HepG2 (cell line): ENCODE results near the gene NPBWR2. TPM values are rescaled to one million over a fixed set of nuclear protein-coding genes. Genes with fewer than 3 reads are reported as not detected.

Source experiments
- FOSL1 ChIP-seq: sonication (generic); formaldehyde crosslinking; IDR thresholded peaks from 2 replicates; pipeline ENCODE4 v1.9.0; 2021; ENCODE audit warnings: missing genetic modification reagents, borderline replicate concordance
- KAT8 ChIP-seq: IDR thresholded peaks from 2 replicates; pipeline ENCODE4 v1.6.1; 2016; ENCODE audit warnings: missing genetic modification reagents, missing compliant biosample characterization
- MXI1 ChIP-seq: IDR thresholded peaks from 3 replicates; pipeline ENCODE4 v1.6.1; 2012; ENCODE audit warnings: low read depth, low read length, inconsistent platforms, borderline replicate concordance
- NFE2L1 ChIP-seq: sonication (generic); formaldehyde crosslinking; IDR thresholded peaks from 2 replicates; pipeline ENCODE4 v1.4.0; 2020; ENCODE audit warnings: missing genetic modification reagents, mild to moderate bottlenecking, borderline replicate concordance
- PHF8 ChIP-seq: sonication (generic); formaldehyde crosslinking; IDR thresholded peaks from 2 replicates; pipeline ENCODE4 v1.5.0; 2020; ENCODE audit warnings: missing genetic modification reagents
- PITX1 ChIP-seq: sonication (generic); formaldehyde crosslinking; IDR thresholded peaks from 2 replicates; pipeline ENCODE4 v1.5.1; 2020; ENCODE audit warnings: mild to moderate bottlenecking, missing genetic modification reagents
- RBAK ChIP-seq: sonication (generic); formaldehyde crosslinking; IDR thresholded peaks from 2 replicates; pipeline ENCODE4 v1.5.1; 2020; ENCODE audit warnings: mild to moderate bottlenecking, missing genetic modification reagents
- SMAD9 ChIP-seq: sonication (generic); formaldehyde crosslinking; IDR thresholded peaks from 2 replicates; pipeline ENCODE4 v1.5.1; 2020; ENCODE audit warnings: mild to moderate bottlenecking, missing genetic modification reagents
- SMARCE1 ChIP-seq: fragments of 450-650 bp; IDR thresholded peaks from 2 replicates; pipeline ENCODE4 v1.6.1; 2017; ENCODE audit warnings: borderline replicate concordance
- TMF1 ChIP-seq: sonication (generic); formaldehyde crosslinking; IDR thresholded peaks from 2 replicates; pipeline ENCODE4 v1.8.1; 2022; ENCODE audit warnings: low read depth, missing genetic modification reagents
- U2AF1 ChIP-seq: fragments of 200-400 bp; formaldehyde crosslinking; optimal IDR thresholded peaks from 2 replicates; pipeline ENCODE3; 2017; ENCODE audit warnings: mild to moderate bottlenecking, low read depth, low read length
- WIZ ChIP-seq: sonication (generic); formaldehyde crosslinking; IDR thresholded peaks from 2 replicates; pipeline ENCODE4 v1.5.1; 2020; ENCODE audit warnings: mild to moderate bottlenecking, missing genetic modification reagents
- ZBTB42 ChIP-seq: sonication (generic); formaldehyde crosslinking; IDR thresholded peaks from 2 replicates; pipeline ENCODE4 v1.5.0; 2020; ENCODE audit warnings: mild to moderate bottlenecking, missing genetic modification reagents
- ZNF292 ChIP-seq: sonication (generic); formaldehyde crosslinking; IDR thresholded peaks from 2 replicates; pipeline ENCODE4 v1.8.1; 2022; ENCODE audit warnings: mild to moderate bottlenecking, low read depth, missing genetic modification reagents, borderline replicate concordance
- ZNF33A ChIP-seq: sonication (generic); formaldehyde crosslinking; IDR thresholded peaks from 2 replicates; pipeline ENCODE4 v1.5.1; 2020; ENCODE audit warnings: missing genetic modification reagents, mild to moderate bottlenecking, moderate library complexity, borderline replicate concordance
- polyA plus RNA-seq, 8 experiments: library from polyadenylated mRNA; depleted of rRNA in 3 of 8; stranded (reverse) in 7 of 8; unstranded in 1 of 8; fragments of >200 nt; fragmentation: Illumina TruSeq in 4 of 8; extraction: Trizol in 4 of 8; gene quantifications; 2 replicates each; pipeline versions ENCODE4 v1.2.1 to v1.2.3, GENCODE V29; 2011 to 2016; ENCODE audit warnings: low read depth in 4 of 8, missing spikeins in 1 of 8, mixed read lengths in 1 of 8; ENCODE audit not compliant: insufficient read depth in 1 of 8
- total RNA-seq, 5 experiments: library from RNA; depleted of rRNA; stranded (reverse); fragments of >200 nt; fragmentation: Illumina TruSeq; extraction: Trizol; gene quantifications; 2 replicates each; pipeline ENCODE4 v1.2.3, GENCODE V29; 2016; ENCODE audit warnings: low read depth in 1 of 5
- TF ChIP-seq, protein P1 (sequence below): sonication (generic); formaldehyde crosslinking; IDR thresholded peaks from 2 replicates; pipeline ENCODE4 v1.4.0; 2020; ENCODE audit warnings: low read depth, mild to moderate bottlenecking, missing genetic modification reagents
- TF ChIP-seq, protein P2 (sequence below): sonication (generic); formaldehyde crosslinking; conservative IDR thresholded peaks from 2 replicates; pipeline ENCODE4 v1.4.0; 2020; ENCODE audit warnings: missing genetic modification reagents
- TF ChIP-seq, protein P3 (sequence below): sonication (generic); formaldehyde crosslinking; conservative IDR thresholded peaks from 2 replicates; pipeline ENCODE4 v1.4.0; 2020; ENCODE audit warnings: mild to moderate bottlenecking, missing genetic modification reagents, moderate library complexity
- TF ChIP-seq, protein P4 (sequence below): sonication (generic); formaldehyde crosslinking; IDR thresholded peaks from 2 replicates; pipeline ENCODE4 v1.8.1; 2022; ENCODE audit warnings: low read depth, mild to moderate bottlenecking, missing genetic modification reagents
- TF ChIP-seq, protein P5 (sequence below): sonication (generic); formaldehyde crosslinking; IDR thresholded peaks from 2 replicates; pipeline ENCODE4 v1.4.0; 2020; ENCODE audit warnings: mild to moderate bottlenecking, missing genetic modification reagents

NPBWR2 gene
- total and polyA plus RNA-seq, 2 of the 13 experiments (the other 11 are each of a cell fraction or from before 2014, with no cell fraction given) = not detected

DNA sequence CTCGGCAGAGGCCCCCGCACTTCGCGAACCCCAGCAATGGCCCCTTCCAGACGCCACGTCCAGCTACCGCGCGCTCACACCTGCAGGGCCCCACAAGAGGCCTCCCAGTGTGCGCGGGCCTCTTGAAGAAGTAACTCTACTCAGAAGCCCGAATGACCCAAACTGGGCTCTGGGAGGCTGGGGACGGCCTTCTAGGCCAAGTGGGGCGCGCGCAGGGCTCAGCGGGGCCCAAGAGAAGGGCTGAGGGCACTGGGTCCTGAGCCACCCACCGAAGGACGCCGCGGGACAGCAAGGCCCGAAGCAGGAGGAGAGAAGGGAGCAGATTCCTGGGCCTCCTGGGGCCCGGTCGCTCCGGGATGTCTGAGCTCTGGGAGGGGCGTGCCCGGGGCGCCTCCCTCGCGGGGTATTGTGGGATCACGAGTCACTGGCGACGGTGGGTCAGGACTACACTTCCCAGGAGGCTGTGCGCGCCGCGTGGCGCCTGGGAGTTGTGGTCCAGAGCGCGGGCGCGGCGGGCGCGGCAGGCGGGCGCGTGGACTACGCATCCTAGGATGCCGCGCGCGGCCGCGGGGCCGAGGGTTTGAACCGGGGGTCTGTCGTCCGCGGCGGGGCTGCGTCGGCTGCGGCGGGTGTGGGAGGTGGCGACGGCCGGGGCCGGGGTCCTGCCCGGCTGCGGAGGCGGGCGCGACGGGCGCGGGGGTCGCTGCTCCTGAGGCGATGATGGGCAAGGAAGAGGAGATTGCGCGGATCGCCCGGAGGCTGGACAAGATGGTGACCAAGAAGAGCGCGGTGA is 44.6 kb downstream of the NPBWR2 start, which contains the start of gene TCEA2 (continued):
- TF ChIP-seq ZNF33A (CRISPR knock-in tag) (peak; percentile 83; the same call in 1 of the 2 replicates), PHF8 (CRISPR knock-in tag) (peak; percentile 98), ZNF292 (CRISPR knock-in tag) (no peak), MXI1 (peak; percentile 98), ZBTB42 (CRISPR knock-in tag) (peak; percentile 81), U2AF1 (no peak), WIZ (CRISPR knock-in tag) (no peak), KAT8 (peak; percentile 96), SMAD9 (CRISPR knock-in tag) (peak; percentile 80; the same call in 1 of the 2 replicates), FOSL1 (CRISPR knock-in tag) (no peak), TMF1 (CRISPR knock-in tag) (peak; percentile 36), SMARCE1 (no peak), PITX1 (CRISPR knock-in tag) (peak; percentile 78), NFE2L1 (peak; percentile 91), RBAK (no peak)
- TF ChIP-seq, protein P1, sequence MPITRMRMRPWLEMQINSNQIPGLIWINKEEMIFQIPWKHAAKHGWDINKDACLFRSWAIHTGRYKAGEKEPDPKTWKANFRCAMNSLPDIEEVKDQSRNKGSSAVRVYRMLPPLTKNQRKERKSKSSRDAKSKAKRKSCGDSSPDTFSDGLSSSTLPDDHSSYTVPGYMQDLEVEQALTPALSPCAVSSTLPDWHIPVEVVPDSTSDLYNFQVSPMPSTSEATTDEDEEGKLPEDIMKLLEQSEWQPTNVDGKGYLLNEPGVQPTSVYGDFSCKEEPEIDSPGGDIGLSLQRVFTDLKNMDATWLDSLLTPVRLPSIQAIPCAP (CRISPR knock-in tag) = no peak
- TF ChIP-seq, protein P2, sequence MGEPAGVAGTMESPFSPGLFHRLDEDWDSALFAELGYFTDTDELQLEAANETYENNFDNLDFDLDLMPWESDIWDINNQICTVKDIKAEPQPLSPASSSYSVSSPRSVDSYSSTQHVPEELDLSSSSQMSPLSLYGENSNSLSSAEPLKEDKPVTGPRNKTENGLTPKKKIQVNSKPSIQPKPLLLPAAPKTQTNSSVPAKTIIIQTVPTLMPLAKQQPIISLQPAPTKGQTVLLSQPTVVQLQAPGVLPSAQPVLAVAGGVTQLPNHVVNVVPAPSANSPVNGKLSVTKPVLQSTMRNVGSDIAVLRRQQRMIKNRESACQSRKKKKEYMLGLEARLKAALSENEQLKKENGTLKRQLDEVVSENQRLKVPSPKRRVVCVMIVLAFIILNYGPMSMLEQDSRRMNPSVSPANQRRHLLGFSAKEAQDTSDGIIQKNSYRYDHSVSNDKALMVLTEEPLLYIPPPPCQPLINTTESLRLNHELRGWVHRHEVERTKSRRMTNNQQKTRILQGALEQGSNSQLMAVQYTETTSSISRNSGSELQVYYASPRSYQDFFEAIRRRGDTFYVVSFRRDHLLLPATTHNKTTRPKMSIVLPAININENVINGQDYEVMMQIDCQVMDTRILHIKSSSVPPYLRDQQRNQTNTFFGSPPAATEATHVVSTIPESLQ (CRISPR knock-in tag) = no peak
- TF ChIP-seq, protein P3, sequence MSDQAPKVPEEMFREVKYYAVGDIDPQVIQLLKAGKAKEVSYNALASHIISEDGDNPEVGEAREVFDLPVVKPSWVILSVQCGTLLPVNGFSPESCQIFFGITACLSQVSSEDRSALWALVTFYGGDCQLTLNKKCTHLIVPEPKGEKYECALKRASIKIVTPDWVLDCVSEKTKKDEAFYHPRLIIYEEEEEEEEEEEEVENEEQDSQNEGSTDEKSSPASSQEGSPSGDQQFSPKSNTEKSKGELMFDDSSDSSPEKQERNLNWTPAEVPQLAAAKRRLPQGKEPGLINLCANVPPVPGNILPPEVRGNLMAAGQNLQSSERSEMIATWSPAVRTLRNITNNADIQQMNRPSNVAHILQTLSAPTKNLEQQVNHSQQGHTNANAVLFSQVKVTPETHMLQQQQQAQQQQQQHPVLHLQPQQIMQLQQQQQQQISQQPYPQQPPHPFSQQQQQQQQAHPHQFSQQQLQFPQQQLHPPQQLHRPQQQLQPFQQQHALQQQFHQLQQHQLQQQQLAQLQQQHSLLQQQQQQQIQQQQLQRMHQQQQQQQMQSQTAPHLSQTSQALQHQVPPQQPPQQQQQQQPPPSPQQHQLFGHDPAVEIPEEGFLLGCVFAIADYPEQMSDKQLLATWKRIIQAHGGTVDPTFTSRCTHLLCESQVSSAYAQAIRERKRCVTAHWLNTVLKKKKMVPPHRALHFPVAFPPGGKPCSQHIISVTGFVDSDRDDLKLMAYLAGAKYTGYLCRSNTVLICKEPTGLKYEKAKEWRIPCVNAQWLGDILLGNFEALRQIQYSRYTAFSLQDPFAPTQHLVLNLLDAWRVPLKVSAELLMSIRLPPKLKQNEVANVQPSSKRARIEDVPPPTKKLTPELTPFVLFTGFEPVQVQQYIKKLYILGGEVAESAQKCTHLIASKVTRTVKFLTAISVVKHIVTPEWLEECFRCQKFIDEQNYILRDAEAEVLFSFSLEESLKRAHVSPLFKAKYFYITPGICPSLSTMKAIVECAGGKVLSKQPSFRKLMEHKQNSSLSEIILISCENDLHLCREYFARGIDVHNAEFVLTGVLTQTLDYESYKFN (CRISPR knock-in tag) = peak; percentile 73
- TF ChIP-seq, protein P4, sequence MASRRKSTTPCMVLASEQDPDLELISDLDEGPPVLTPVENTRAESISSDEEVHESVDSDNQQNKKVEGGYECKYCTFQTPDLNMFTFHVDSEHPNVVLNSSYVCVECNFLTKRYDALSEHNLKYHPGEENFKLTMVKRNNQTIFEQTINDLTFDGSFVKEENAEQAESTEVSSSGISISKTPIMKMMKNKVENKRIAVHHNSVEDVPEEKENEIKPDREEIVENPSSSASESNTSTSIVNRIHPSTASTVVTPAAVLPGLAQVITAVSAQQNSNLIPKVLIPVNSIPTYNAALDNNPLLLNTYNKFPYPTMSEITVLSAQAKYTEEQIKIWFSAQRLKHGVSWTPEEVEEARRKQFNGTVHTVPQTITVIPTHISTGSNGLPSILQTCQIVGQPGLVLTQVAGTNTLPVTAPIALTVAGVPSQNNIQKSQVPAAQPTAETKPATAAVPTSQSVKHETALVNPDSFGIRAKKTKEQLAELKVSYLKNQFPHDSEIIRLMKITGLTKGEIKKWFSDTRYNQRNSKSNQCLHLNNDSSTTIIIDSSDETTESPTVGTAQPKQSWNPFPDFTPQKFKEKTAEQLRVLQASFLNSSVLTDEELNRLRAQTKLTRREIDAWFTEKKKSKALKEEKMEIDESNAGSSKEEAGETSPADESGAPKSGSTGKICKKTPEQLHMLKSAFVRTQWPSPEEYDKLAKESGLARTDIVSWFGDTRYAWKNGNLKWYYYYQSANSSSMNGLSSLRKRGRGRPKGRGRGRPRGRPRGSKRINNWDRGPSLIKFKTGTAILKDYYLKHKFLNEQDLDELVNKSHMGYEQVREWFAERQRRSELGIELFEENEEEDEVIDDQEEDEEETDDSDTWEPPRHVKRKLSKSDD (CRISPR knock-in tag) = peak; percentile 62
- TF ChIP-seq, protein P5, sequence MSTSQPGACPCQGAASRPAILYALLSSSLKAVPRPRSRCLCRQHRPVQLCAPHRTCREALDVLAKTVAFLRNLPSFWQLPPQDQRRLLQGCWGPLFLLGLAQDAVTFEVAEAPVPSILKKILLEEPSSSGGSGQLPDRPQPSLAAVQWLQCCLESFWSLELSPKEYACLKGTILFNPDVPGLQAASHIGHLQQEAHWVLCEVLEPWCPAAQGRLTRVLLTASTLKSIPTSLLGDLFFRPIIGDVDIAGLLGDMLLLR (CRISPR knock-in tag) = peak; percentile 24; the same call in 1 of the 2 replicates
